ENCODE results near the gene RBM20. TPM values are rescaled to one million over a fixed set of nuclear protein-coding genes. Genes with fewer than 3 reads are reported as not detected.
"Not testable (repeated sequence)": the region's sequence is repeated elsewhere in the genome, so short reads cannot be mapped to it uniquely, and the experiment has no call there.

RBM20 gene
- total RNA-seq, 1 donor from 2014 or later, result 18.4 TPM

- DNase-seq, result no peak
Measured at GRCh38 chr10:110625951-110626855, 17.9 kb upstream of the RBM20 start.

GRCh38 chr10:110628161-110628560, 16.0 kb upstream of the RBM20 start:
- DNase-seq, result no peak

- DNase-seq, result peak; percentile 78
Measured at GRCh38 chr10:110629680-110630191, 14.4 kb upstream of the RBM20 start.

DNA sequence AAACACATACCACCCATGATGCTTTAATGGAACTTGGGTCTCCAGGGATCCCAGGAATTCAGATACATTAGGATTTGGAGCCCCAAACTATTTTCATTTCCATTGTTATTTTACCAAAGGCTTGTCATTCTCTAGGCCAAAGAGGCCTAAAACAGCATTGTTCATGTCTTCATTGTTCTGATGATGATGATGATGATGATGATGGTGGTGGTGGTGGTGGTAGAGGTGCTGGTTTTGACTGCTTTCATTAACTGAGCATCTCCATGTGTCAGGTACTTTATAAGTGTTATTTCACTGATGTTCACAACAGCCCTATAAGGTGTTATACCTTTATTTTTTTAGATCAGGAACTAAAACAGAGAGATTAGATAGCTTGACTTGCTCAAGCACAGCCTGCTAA, 12.2 kb upstream of the RBM20 start:
- DNase-seq, result no peak

GRCh38 chr10:110632591-110633215, 11.4 kb upstream of the RBM20 start:
- DNase-seq, result no peak

- peak; percentile 75 for DNase-seq
Measured at GRCh38 chr10:110634527-110635209, 9.5 kb upstream of the RBM20 start.

DNA sequence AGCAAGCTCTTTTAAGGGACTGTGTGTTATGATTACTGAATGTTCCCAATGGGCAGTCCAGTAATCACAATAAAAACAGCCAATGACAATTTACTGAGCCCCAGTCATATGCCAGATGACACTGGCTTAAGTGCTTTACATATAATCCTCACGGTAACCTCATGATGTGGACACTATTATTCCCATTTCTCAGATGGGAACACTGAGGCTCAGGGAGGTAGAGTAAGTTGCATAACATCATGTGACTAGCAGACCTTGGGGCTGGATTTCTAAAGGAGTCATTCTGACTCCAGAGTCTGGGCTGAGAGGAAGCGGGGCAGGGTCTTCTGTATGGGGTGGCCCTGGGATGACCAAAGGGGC, 7.6 kb upstream of the RBM20 start:
- no peak for DNase-seq

DNA sequence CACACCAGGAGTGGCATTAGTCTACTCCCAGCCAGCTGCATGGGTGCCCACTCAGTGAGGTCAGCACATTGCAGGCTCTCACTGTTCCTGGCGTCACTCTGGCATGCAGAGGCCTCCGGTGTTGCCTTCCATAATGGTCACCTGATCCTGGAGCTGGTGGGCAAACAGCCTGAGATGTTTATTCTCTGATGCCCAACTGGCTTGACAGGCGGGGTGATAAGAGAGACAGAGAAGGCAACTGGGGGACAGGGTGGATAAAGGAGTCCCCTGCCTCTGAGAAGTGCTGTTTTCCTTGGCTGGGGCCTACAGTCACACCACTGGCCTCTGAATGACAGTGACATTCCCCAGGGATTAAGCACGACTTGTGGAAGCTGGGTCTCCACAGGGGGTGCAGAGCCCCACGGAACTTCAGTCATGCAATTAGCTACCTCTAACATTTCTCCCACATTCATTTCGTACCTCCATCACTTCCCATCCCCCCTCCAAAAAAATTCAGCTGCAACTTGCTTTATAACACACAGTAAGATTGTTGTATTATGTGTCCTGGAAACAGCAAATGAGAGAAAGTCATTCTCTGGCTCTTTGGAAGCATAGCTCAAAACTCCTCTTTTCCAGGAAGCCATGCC, 7.1 kb upstream of the RBM20 start:
- peak; percentile 65 for DNase-seq

- no peak for DNase-seq
Measured at GRCh38 chr10:110637558-110638053, 6.5 kb upstream of the RBM20 start.

DNA sequence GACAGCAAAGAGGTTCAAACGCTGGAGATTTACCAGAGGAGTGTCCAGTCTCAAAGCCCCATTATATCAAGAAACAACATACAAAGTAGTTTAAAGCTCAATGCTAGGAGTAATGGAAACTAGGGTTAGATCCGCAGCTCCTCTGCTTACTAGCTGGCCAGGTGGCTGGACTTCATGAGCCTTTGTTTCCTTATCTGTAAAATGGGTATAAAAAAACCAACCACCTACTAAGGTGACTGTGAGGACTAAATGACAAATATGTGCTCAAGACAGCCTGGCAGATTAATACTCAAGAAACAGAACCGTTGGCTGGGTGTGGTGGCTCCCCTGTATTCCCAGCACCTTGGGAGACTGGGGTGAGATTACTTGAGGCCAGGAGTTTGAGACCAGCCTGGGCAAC, 5.8 kb upstream of the RBM20 start:
- no peak for DNase-seq

DNA sequence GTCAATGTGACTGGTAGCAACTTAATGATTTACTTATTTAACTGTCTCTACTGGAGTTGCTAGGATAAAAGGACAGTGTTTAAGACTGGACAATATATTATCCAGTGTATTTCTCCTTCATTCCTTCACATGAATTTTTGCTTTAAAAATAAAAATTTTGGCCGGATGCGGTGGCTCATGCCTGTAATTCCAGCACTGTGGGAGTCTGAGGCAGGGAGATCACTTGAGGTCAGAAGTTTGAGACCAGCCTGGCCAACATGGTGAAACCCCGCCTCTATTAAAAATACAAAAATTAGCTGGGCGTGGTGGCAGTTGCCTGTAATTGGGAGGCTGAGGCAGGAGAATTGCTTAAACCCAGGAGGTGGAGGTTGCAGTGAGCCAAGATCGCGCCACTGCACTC, 5.1 kb upstream of the RBM20 start:
- not testable (repeated sequence) for DNase-seq

- DNase-seq, result not testable (repeated sequence)
Measured at GRCh38 chr10:110639858-110640257, 4.3 kb upstream of the RBM20 start.

GRCh38 chr10:110641256-110641655, 2.9 kb upstream of the RBM20 start:
- DNase-seq, result peak; percentile 42

DNA sequence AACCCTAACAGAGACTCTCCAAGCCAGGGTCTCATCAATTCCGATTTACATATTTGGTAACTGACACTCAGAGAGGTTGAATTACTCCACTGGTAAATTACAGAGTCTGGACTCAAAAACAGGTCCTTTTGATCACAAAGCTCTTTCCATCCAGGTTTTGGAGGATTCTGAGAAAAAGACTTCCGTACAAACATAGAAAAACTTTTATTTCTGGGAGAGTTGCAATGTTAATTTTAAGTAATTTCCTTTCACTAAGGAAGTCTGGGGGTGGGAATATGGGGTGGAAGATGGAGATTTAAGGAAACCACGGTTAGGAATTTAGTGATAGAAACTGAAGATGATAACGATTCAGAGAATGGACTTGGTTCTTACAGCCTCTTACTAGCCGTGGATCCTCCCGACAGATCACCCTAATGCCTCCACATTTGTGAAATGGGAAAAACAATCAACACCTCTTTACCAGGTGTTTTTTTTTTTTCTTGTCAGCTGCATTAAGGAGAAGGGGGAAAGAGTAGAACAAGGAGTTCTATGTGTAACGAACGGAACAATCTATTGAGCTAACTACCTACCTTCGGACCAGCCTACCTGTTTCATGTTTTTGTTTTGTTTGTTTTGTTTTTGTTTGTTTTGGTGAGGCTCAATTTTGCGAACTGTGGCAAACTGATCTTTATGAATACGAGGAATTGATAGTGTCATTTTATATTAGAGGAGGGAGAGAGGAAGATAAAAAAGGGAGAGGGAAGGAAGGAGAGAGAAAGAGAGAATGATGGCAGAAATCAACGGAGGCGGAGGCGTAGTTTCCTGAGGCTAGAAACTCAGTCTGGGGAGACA, 1.7 kb upstream of the RBM20 start:
- DNase-seq, result no peak

GRCh38 chr10:110643035-110643652, 992 bp upstream of the RBM20 start:
- no peak for DNase-seq

DNA sequence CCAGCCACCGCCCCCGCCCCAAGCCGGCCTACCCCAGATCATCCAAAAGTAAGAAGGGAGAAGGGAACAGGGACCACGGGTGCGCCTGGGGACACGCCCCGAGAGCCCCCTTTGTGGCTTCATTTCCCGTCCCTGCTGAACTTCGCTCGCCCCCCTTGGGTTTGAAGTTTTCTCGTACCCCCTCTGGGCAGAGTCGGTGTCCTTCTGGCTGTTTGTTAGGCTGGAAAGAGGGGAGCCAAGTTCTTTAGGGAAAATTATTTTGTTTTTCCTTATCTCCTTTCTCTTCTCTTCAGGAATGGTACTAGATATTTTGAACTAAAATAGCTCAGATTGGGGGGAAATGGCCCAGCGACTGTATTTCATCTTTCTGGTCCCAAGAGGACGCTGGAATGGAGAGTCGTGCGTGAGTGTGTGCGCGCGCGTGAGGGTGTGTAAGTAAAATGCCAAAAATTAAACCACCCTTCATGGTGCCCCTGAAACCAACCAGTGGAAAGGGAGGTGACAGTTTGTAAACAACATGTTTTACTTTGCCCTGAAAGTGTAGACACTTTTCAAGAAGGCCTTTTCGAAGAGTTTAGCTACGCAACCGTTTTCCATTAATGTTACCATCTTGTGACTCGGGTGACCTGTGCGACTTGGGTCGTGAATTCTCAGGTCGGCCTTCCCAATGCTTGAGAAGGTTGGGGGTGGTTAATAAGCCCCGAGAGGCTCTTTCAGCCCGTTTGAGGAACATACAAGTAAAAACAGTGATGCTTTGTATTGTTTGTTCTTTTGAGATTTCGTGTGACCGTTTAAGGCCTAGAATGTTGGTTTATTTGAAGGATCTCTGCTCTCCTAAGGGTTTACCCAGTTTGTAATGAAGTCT, 694 bp downstream of the RBM20 start:
- no peak for DNase-seq

DNA sequence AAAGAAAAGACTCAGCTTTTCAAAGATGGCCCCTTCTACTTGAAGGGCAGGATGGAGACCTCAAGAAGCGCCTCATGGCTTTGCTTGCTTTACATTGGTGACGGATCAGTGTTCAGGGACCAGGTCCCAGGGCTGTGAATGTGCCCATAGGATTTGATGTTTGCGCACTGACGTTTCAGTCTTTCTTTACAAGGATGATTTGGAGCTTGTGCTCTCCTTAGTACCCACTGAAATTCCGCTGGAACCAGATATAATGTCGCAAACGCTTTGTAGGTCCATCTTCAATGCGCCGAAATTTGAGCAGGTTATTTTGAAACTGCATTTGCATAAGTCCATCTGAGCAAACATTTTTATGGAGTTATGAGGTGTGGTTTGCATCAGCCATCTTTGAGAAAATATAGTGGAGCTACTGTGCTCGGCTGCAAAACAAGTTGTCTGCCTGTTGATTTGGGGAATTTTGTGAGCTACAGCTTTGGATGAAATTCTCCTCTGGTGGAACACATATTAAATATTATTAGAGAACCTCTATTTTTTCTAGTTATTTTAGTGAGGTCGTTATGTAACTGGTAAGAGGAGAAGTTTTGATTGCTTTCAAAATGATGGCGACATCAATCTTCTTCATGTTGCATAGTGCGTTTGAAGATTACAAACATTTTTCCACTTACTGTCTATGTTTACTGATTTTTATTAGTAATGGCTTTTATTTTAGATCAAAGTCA, 2.4 kb downstream of the RBM20 start:
- no peak for DNase-seq

- no peak for DNase-seq
Measured at GRCh38 chr10:110647136-110647430, 2.9 kb downstream of the RBM20 start.

- no peak for DNase-seq
Measured at GRCh38 chr10:110648692-110649346, 4.7 kb downstream of the RBM20 start.
